Loucy (cell line): Measurements from ENCODE around the gene FAM219A.
"Not testable (repeated sequence)": the region's sequence is repeated elsewhere in the genome, so short reads cannot be mapped to it uniquely, and the experiment has no call there.

Experiments used
- H2AFZ ChIP-seq: fragments of 200-600 bp; sonication (generic); 2 replicates; pipeline ENCODE4 v1.6.0; 2016; ENCODE audit warnings: antibody characterized with exemption, mild to moderate bottlenecking, low read length, moderate library complexity
- H3F3A ChIP-seq: fragments of 200-600 bp; 2 replicates; pipeline ENCODE4 v1.6.0; 2016; ENCODE audit warnings: antibody characterized with exemption, low read depth, mild to moderate bottlenecking
- H3K27me3 ChIP-seq: fragments of 200-600 bp; sonication (generic); 2 replicates; pipeline ENCODE4 v1.6.1; 2014; ENCODE audit warnings: low read length, mild to moderate bottlenecking; ENCODE audit not compliant: insufficient read depth, poor library complexity, severe bottlenecking
- H3K36me3 ChIP-seq: fragments of 200-600 bp; sonication (generic); 2 replicates; pipeline ENCODE4 v1.6.1; 2016; ENCODE audit warnings: low read length; ENCODE audit not compliant: insufficient read depth
- H3K4me1 ChIP-seq: fragments of 200-600 bp; sonication (generic); 2 replicates; pipeline ENCODE4 v1.5.1; 2014; ENCODE audit warnings: low read length, mild to moderate bottlenecking; ENCODE audit not compliant: insufficient read depth, poor library complexity, severe bottlenecking
- H3K4me2 ChIP-seq: fragments of 200-600 bp; sonication (generic); 2 replicates; pipeline ENCODE4 v1.6.0; 2014; ENCODE audit warnings: antibody characterized with exemption, low read length, low read depth, mild to moderate bottlenecking; ENCODE audit not compliant: poor library complexity, severe bottlenecking
- H3K4me3 ChIP-seq: fragments of 200-600 bp; sonication (generic); 2 replicates; pipeline ENCODE4 v1.5.1; 2014; ENCODE audit warnings: low read length, mild to moderate bottlenecking, mixed read lengths; ENCODE audit not compliant: poor library complexity, severe bottlenecking
- H3K79me2 ChIP-seq: fragments of 200-600 bp; sonication (generic); 2 replicates; pipeline ENCODE4 v1.6.1; 2014; ENCODE audit warnings: low read length; ENCODE audit not compliant: insufficient read depth
- H3K9ac ChIP-seq: fragments of 200-600 bp; sonication (generic); 2 replicates; pipeline ENCODE4 v1.6.0; 2014; ENCODE audit warnings: mild to moderate bottlenecking, low read depth, low read length, moderate library complexity; ENCODE audit not compliant: poor library complexity, severe bottlenecking
- H3K9me2 ChIP-seq: fragments of 200-600 bp; sonication (generic); replicated peaks from 2 replicates; pipeline ENCODE4 v1.6.1; 2016; ENCODE audit warnings: low read depth, low read length, mixed read lengths
- H3K9me3 ChIP-seq: fragments of 200-600 bp; sonication (generic); 2 replicates; pipeline ENCODE4 v1.6.1; 2014; ENCODE audit warnings: mild to moderate bottlenecking, antibody characterized with exemption, low read length, low read depth; ENCODE audit not compliant: insufficient read depth
- H4K20me1 ChIP-seq: fragments of 200-600 bp; sonication (generic); 2 replicates; pipeline ENCODE4 v1.6.0; 2014; ENCODE audit warnings: antibody characterized with exemption, low read length, mild to moderate bottlenecking; ENCODE audit not compliant: insufficient read depth, poor library complexity, severe bottlenecking
- CTCF ChIP-seq: fragments of 200-600 bp; sonication (generic); conservative IDR thresholded peaks from 2 replicates; pipeline ENCODE4 v1.5.1; 2014; ENCODE audit warnings: mild to moderate bottlenecking, antibody characterized with exemption, low read length
- EZH2phosphoT487 ChIP-seq: fragments of 200-600 bp; IDR thresholded peaks from 2 replicates; pipeline ENCODE4 v1.6.1; 2018; ENCODE audit warnings: antibody characterized with exemption, mild to moderate bottlenecking, moderate library complexity, borderline replicate concordance

The FAM219A gene

GRCh38 chr9:34370970-34371880, 87.1 kb downstream of the FAM219A start:
- peaks cover 3% of the 10 kb centered on the region; the same call in 1 of the 2 replicates for H3K9me3 ChIP-seq
- H3K4me1 ChIP-seq = peaks cover 12% of the 10 kb centered on the region
- H2AFZ ChIP-seq = no peak overlapping the region
- H3K9ac ChIP-seq = no peak overlapping the region
- no peaks in the 10 kb centered on the region for H4K20me1 ChIP-seq
- no peaks in the 10 kb centered on the region for H3K36me3 ChIP-seq
- no peaks in the 10 kb centered on the region for H3K27me3 ChIP-seq
- H3K79me2 ChIP-seq = no peaks in the 10 kb centered on the region
- no peaks in the 10 kb centered on the region for H3F3A ChIP-seq
- H3K9me2 ChIP-seq = no peaks in the 10 kb centered on the region
- H3K4me3 ChIP-seq = no peak overlapping the region
- H3K4me2 ChIP-seq = no peak overlapping the region
- TF ChIP-seq CTCF (no peak), EZH2phosphoT487 (no peak)

GRCh38 chr9:34370335-34370969, 87.9 kb downstream of the FAM219A start:
- no peak overlapping the region for H2AFZ ChIP-seq
- no peaks in the 10 kb centered on the region for H3F3A ChIP-seq
- H3K9ac ChIP-seq = no peak overlapping the region
- H3K4me1 ChIP-seq = peaks cover 4% of the 10 kb centered on the region
- no peak for TF ChIP-seq CTCF
- TF ChIP-seq EZH2phosphoT487 = no peak
- no peak overlapping the region for H3K4me2 ChIP-seq
- no peaks in the 10 kb centered on the region for H3K79me2 ChIP-seq
- peaks cover 3% of the 10 kb centered on the region; the same call in 1 of the 2 replicates for H3K9me3 ChIP-seq
- H3K36me3 ChIP-seq = no peaks in the 10 kb centered on the region
- H4K20me1 ChIP-seq = no peaks in the 10 kb centered on the region
- H3K4me3 ChIP-seq = no peak overlapping the region
- no peaks in the 10 kb centered on the region for H3K27me3 ChIP-seq
- H3K9me2 ChIP-seq = no peaks in the 10 kb centered on the region

DNA sequence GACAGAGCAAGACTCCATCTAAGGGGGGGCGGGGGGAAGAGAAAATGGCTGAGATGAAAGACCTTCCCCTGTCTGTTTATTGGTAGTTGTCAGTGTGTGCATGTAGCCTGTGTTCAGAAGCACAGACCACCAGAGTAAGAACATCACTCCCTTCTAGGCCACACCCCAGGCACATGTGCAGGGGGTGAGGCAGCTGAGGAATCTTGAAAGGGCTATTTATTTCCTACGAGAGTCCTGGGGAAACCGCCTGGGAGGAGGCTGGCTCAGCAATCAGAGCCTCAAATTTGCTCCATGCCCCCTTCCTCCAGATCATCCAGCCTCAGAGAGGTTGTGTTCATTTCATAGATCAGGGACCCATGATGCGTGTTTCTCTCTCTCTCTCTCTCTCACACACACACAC, 88.7 kb downstream of the FAM219A start:
- H3K4me1 ChIP-seq = no peaks in the 10 kb centered on the region
- no peak overlapping the region for H3K4me2 ChIP-seq
- H4K20me1 ChIP-seq = no peaks in the 10 kb centered on the region
- TF ChIP-seq EZH2phosphoT487 (no peak), CTCF (no peak)
- no peak overlapping the region for H3K4me3 ChIP-seq
- no peaks in the 10 kb centered on the region for H3K9me2 ChIP-seq
- H3K36me3 ChIP-seq = no peaks in the 10 kb centered on the region
- H2AFZ ChIP-seq = no peak overlapping the region
- H3F3A ChIP-seq = no peaks in the 10 kb centered on the region
- peaks cover 3% of the 10 kb centered on the region; the same call in 1 of the 2 replicates for H3K9me3 ChIP-seq
- no peak overlapping the region for H3K9ac ChIP-seq
- no peaks in the 10 kb centered on the region for H3K79me2 ChIP-seq
- no peaks in the 10 kb centered on the region for H3K27me3 ChIP-seq

GRCh38 chr9:34368796-34369195, 89.6 kb downstream of the FAM219A start:
- not testable (repeated sequence) for H3K27me3 ChIP-seq, H3K9me3 ChIP-seq, H3K79me2 ChIP-seq, H3K9ac ChIP-seq, H3K4me3 ChIP-seq, H3K9me2 ChIP-seq, H4K20me1 ChIP-seq, H3F3A ChIP-seq, H3K4me2 ChIP-seq, H3K36me3 ChIP-seq, H2AFZ ChIP-seq, H3K4me1 ChIP-seq

DNA sequence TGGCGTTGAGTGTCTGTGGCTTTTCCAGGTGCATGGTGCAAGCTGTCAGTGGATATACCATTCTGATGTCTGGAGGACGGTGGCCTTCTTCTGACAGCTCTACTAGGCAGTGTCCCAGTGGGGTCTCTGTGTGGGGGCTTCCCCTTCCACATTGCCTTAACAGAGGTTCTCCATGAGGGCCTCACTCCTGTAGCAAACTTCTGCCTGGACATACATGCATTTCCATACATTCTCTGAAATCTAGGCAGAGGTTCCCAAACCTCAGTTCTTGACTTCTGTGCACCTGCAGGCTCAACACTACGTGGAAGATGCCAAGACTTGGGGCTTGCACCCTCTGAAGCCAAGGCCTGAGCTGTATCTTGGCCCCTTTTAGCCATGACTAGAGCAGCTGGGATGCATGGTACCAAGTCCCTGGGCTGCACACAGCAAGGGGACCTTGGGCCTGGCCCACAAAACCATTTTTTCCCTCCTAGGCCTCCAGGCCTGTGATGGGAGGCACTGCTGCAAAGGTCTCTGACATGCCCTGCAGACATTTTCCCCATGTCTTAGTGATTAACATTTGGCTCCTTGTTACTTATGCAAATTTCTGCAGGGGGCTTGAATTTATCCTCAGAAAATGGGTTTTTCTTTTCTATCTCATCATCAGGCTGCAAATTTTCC, 90.5 kb downstream of the FAM219A start:
- not testable (repeated sequence) for H3F3A ChIP-seq, H4K20me1 ChIP-seq, H3K9me2 ChIP-seq, H2AFZ ChIP-seq, H3K4me2 ChIP-seq, H3K36me3 ChIP-seq, H3K79me2 ChIP-seq, H3K4me3 ChIP-seq, H3K9me3 ChIP-seq, H3K27me3 ChIP-seq, H3K4me1 ChIP-seq, H3K9ac ChIP-seq
